ENCODE data around the gene ERRFI1.

GRCh38 chr1:7985851-7986612 lies 40.1 kb downstream of the ERRFI1 start:
- TF ChIP-seq EZH2 (IDR thresholded peaks at IDR 0.05; ENCODE audit: insufficient read depth, poor library complexity, severe bottlenecking) (no peak), EZH2phosphoT487 (IDR thresholded peaks at IDR 0.05; ENCODE audit: insufficient read depth, low read depth) (no peak)
